Stomach (tissue), 9 donors: Measurements from ENCODE around the gene AIP. TPM values are rescaled to one million over a fixed set of nuclear protein-coding genes. Genes with fewer than 3 reads are reported as not detected.

Experiments
- DNase-seq, 2 donors: peaks; one replicate each; pipeline versions ENCODE4 v3.0.0 to v3.0.0-alpha.2; 2013 to 2019
- H3K27ac ChIP-seq, 5 donors: fragments of 200-600 bp in 4 of 5; sonication (generic) in 4 of 5; one replicate each; pipeline ENCODE4 v1.5.1; 2013 to 2019; ENCODE audit warnings: mild to moderate bottlenecking in 1 of 5, moderate library complexity in 1 of 5
- H3K27me3 ChIP-seq, 3 donors: fragments of 200-600 bp; sonication (generic); one replicate each; pipeline ENCODE4 v1.5.1; 2017 to 2019; ENCODE audit warnings: mixed run types in 1 of 3
- H3K36me3 ChIP-seq, 4 donors: fragments of 200-600 bp; sonication (generic); 1 replicate in 3 of 4; 2 replicates in 1 of 4; pipeline ENCODE4 v1.5.1; 2016 to 2019
- H3K4me1 ChIP-seq, 4 donors: fragments of 200-600 bp; sonication (generic); one replicate each; pipeline ENCODE4 v1.5.1; 2016 to 2019
- H3K4me3 ChIP-seq, 4 donors: fragments of 200-600 bp; sonication (generic) in 3 of 4; one replicate each; pipeline ENCODE4 v1.5.1; 2016 to 2019; ENCODE audit warnings: mild to moderate bottlenecking in 1 of 4
- H3K9me3 ChIP-seq, 4 donors: fragments of 200-600 bp; sonication (generic); one replicate each; pipeline ENCODE4 v1.5.1; 2016 to 2019
- CTCF ChIP-seq, 7 experiments: fragments of 450-650 bp in 4 of 7; fragments of 200-600 bp in 3 of 7; sonication (generic) in 3 of 7; IDR thresholded peaks; one replicate each; pipeline ENCODE4 v1.5.1; 2016 to 2019; ENCODE audit warnings: antibody characterized with exemption in 7 of 7, control low read depth in 2 of 7, mild to moderate bottlenecking in 1 of 7
- EP300 ChIP-seq: sonication (generic); formaldehyde crosslinking; IDR thresholded peaks from one replicate; pipeline ENCODE4 v1.6.1; 2017; ENCODE audit warnings: antibody characterized with exemption
- POLR2A ChIP-seq, 4 donors: fragments of 450-650 bp; IDR thresholded peaks; one replicate each; pipeline ENCODE4 v1.6.1; 2016; ENCODE audit warnings: antibody characterized with exemption in 4 of 4, control low read depth in 2 of 4, mild to moderate bottlenecking in 1 of 4, moderate library complexity in 1 of 4
- POLR2AphosphoS5 ChIP-seq, 3 donors: sonication (generic); formaldehyde crosslinking; IDR thresholded peaks; one replicate each; pipeline ENCODE4 v1.6.1; 2016; ENCODE audit warnings: antibody characterized with exemption in 3 of 3
- WGBS, 5 donors: extraction: QIAGEN DNeasy Blood & Tissue Kit in 3 of 5; methylation state at CpG; one replicate each; pipeline versions ENCODE4 v1.1.5 to v1.1.7; 2013 to 2018; 5-methylcytosine and 5-hydroxymethylcytosine counted together
- intact Hi-C: fragments of 100-400 bp; cut with DNase I; formaldehyde crosslinking; loops from one replicate; pipeline ENCODE4 v1.15.1; 2023; ENCODE audit warnings: low total_unique reads
- polyA plus RNA-seq, 3 donors: library from polyadenylated mRNA; stranded (reverse); fragments of 200-250 nt; gene quantifications; one replicate each; pipeline ENCODE4 v1.2.3, GENCODE V29; 2013
- total RNA-seq, 5 donors: library from RNA; depleted of rRNA; stranded (reverse); fragments of >200 nt; gene quantifications; one replicate each; pipeline versions ENCODE4 v1.1.0 to v1.2.3, GENCODE V29; 2014 to 2016
- donor health status: healthy with polysubstance abuse.
- donor health status: Bipolar disorder and iron deficiency.
- donor health status: healthy.

Gene AIP
- total and polyA plus RNA-seq, 8 donors: 36.4 to 140 (median 74.6) TPM

GRCh38 chr11:67495234-67496005 is 12.6 kb downstream of the AIP start:
- Histone ChIP-seq H3K27me3 (no peaks in the 10 kb centered on the region), H3K4me1 (no peaks in the 10 kb centered on the region), H3K9me3 (no peaks in the 10 kb centered on the region), H3K36me3 (peaks cover 27 to 98% (median 89%) of the 10 kb centered on the region in 4 donors), H3K4me3 (no peak overlapping the region), H3K27ac (no peak overlapping the region)
- DNase-seq: no peak
- intact Hi-C loops: loop anchor here (10.0 kb wide), 1 partner anchor 101 kb away; the partner anchor contains the start of gene RAD9A
- 89 to 96% (median 94%) methylated on average over 11 to 16 of the region's 16 CpGs for WGBS, 5 donors
- TF ChIP-seq POLR2A (IDR thresholded peaks at IDR 0.05) (no peak), CTCF (IDR thresholded peaks at IDR 0.05) (no peak), POLR2AphosphoS5 (IDR thresholded peaks at IDR 0.05) (no peak), EP300 (no peak)

- H3K27ac ChIP-seq: no peak overlapping the region
- no peak overlapping the region for H3K4me3 ChIP-seq
- H3K36me3 ChIP-seq: peaks cover 20 to 96% (median 83%) of the 10 kb centered on the region in 4 donors
- intact Hi-C loops: loop anchor here (10.0 kb wide), 1 partner anchor 101 kb away; the partner anchor contains the start of gene RAD9A
- TF ChIP-seq POLR2AphosphoS5 (IDR thresholded peaks at IDR 0.05) (no peak), POLR2A (IDR thresholded peaks at IDR 0.05) (no peak), EP300 (no peak), CTCF (IDR thresholded peaks at IDR 0.05) (no peak)
- WGBS, 5 donors: 94 to 97% (median 95%) methylated on average over 9 to 12 of the region's 12 CpGs
- H3K4me1 ChIP-seq: no peaks in the 10 kb centered on the region
- H3K27me3 ChIP-seq: no peaks in the 10 kb centered on the region
- DNase-seq: no peak
- H3K9me3 ChIP-seq: no peaks in the 10 kb centered on the region
Measured at GRCh38 chr11:67496113-67496512, 13.3 kb downstream of the AIP start.

- peaks cover 12 to 94% (median 77%) of the 10 kb centered on the region in 4 donors for H3K36me3 ChIP-seq
Measured at GRCh38 chr11:67497656-67498291, 14.9 kb downstream of the AIP start.

More at GRCh38 chr11:67497656-67498291, 14.9 kb downstream of the AIP start:
- peaks cover 0 to 7% (median 0%) of the 10 kb centered on the region in 3 donors for H3K27me3 ChIP-seq
- DNase-seq: no peak
- no peak overlapping the region for H3K4me3 ChIP-seq
- intact Hi-C loops: loop anchor here (10.0 kb wide), 1 partner anchor 103 kb away; the partner anchor contains the start of gene RAD9A
- 90 to 97% (median 96%) methylated on average over 19 to 21 of the region's 21 CpGs for WGBS, 5 donors
- no peak overlapping the region for H3K27ac ChIP-seq
- no peak for TF ChIP-seq POLR2AphosphoS5 (IDR thresholded peaks at IDR 0.05)
- TF ChIP-seq CTCF (IDR thresholded peaks at IDR 0.05): no peak
- TF ChIP-seq EP300: no peak
- no peak for TF ChIP-seq POLR2A (IDR thresholded peaks at IDR 0.05)
- H3K4me1 ChIP-seq: no peaks in the 10 kb centered on the region
- no peaks in the 10 kb centered on the region for H3K9me3 ChIP-seq
